Stimulated activated CD4-positive, alpha-beta T cell treated with anti-CD3 and anti-CD28 coated beads, TNF-alpha, amount 100 ng/mL, for 1 hour (primary cell): ENCODE measurements around the gene ZFP37.
A peak's percentile ranks its signal among the peaks of the same experiment; 100 is the strongest.
"Not testable (repeated sequence)": the region's sequence is repeated elsewhere in the genome, so short reads cannot be mapped to it uniquely, and the experiment has no call there.

ENCODE experiments used
- DNase-seq, 3 donors: peaks; one replicate each; pipeline ENCODE4 v3.0.0-alpha.2; 2020; ENCODE audit warnings: low read depth in 3 of 3, low spot score in 1 of 3

Gene ZFP37

GRCh38 chr9:113056191-113057106, at the start of gene ZFP37:
TSS of gene ZFP37 (minus strand) at chr9:113056724. CDS start at chr9:113056688, 36 bp downstream.
- DNase-seq, result peak; percentile 17 to 65 (median 50)

GRCh38 chr9:113105345-113105744, 48.8 kb upstream of the ZFP37 start:
- not testable (repeated sequence) for DNase-seq

- DNase-seq, result no peak
Measured at GRCh38 chr9:113095561-113095960, 39.0 kb upstream of the ZFP37 start.

GRCh38 chr9:113089924-113090323, 33.4 kb upstream of the ZFP37 start:
- not testable (repeated sequence) for DNase-seq

- DNase-seq, result not testable (repeated sequence)
Measured at GRCh38 chr9:113089143-113089505, 32.6 kb upstream of the ZFP37 start.

GRCh38 chr9:113088456-113089142, 32.1 kb upstream of the ZFP37 start:
- not testable (repeated sequence) for DNase-seq

GRCh38 chr9:113062932-113063310, 6.4 kb upstream of the ZFP37 start:
- DNase-seq, result not testable (repeated sequence)

GRCh38 chr9:113062256-113062931, 5.9 kb upstream of the ZFP37 start:
- DNase-seq, result not testable (repeated sequence)

- not testable (repeated sequence) for DNase-seq
Measured at GRCh38 chr9:113061072-113061850, 4.7 kb upstream of the ZFP37 start.

GRCh38 chr9:113059581-113060284, 3.2 kb upstream of the ZFP37 start:
- not testable (repeated sequence) for DNase-seq

GRCh38 chr9:113057193-113057592, 669 bp upstream of the ZFP37 start:
- DNase-seq, result no peak

- DNase-seq, result no peak
Measured at GRCh38 chr9:113042884-113043657, 13.5 kb downstream of the ZFP37 start.

- no peak for DNase-seq
Measured at GRCh38 chr9:113026200-113026599, 30.3 kb downstream of the ZFP37 start.

GRCh38 chr9:113018247-113018646, 38.3 kb downstream of the ZFP37 start:
- DNase-seq, result no peak

- DNase-seq, result no peak
Measured at GRCh38 chr9:113012492-113012891, 44.0 kb downstream of the ZFP37 start.

GRCh38 chr9:113011911-113012381, 44.6 kb downstream of the ZFP37 start, which contains the start of gene ZNF883:
TSS of gene ZNF883 (minus strand) at chr9:113012192.
- DNase-seq, result peak in 1 of 3 donors; percentile 1

- DNase-seq, result no peak
Measured at GRCh38 chr9:113005777-113006176, 50.7 kb downstream of the ZFP37 start.

- no peak for DNase-seq
Measured at GRCh38 chr9:112997236-112997941, 59.1 kb downstream of the ZFP37 start.
